Central memory CD4-positive, alpha-beta T cell (primary cell): ENCODE measurements around the gene NDOR1.

ENCODE experiments used
- DNase-seq: peaks from one replicate; pipeline ENCODE4 v3.0.0; 2022

The NDOR1 gene

DNA sequence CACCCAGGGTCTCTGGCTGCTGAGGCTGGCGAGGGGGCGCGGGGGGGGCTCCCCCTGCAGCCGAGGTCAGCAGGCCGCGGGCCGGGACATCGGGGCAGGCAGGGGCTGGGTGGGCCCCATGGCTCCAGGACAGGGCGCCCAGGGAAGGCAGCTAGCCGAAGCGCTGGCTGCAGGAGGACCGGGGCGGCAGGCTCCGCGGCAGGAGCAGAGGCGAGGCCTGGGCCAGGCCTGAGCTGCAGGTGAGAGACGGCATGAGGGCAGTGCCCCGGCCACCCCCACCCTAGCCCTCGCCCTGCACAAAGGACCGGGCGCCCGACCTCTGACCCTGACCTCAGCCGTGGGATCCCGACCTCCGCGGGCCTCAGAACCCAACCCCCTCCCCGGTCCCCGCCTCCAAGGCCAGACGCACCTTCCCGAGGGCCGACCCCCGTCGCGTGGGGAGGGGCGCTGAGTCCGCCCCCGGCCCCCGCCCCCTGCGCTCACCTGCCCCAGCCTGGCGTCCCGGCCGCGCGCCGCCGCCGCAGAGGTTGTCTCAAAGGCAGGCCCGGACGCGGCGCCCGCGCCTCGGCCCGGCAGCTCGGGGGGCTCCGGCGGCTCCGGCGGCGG, 16.1 kb downstream of the NDOR1 start:
- DNase-seq = no peak

DNA sequence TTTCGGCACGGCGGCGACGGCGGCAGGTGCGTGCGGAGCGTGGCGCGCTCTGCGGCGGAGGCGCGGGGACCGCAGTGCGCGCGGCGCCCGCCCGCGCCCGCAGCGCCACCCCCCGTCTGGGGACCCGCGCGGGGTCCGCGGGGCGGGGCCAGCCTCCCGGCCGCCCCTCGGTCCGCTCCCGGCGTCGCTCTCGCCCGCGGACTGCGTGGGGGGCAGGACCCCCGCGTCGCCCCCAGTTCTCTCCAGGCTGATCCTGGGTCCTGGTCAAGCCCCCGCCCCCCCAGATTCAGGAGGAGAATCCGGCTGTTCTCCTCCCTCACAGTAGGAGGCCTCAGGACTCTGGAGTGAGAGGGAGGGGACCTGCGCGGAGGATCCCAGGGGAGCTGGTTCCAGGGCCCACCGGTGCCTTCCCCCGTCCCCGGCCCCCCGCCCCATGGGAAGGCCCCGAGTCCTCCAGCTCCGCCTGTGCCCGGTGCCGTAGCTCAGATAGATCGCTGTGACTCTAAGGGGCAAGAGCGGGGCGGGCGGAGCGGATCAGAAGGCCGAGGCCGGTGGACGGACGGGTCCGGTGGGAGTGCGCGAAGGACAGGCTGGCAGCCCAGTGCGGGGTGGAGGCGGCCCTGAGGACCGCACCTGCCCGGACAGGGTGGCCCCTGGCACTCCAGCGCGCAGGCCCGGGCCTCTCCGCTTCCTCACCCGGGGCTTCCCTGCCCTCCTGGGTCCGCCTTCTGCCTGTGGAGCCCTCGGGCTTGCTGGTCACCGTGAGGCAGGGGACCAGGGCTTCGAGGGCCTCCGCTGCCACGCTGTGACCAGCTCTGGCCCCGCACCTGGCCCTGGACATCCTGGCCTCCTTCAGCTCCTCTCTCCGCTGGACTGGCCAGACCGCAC, 16.9 kb downstream of the NDOR1 start, which contains the start of gene RNF208:
TSS of gene RNF208 (minus strand) at position 51 of the 888 bp plus-strand sequence. CDS start 1,028 bp downstream, outside the sequence.
- no peak for DNase-seq

DNA sequence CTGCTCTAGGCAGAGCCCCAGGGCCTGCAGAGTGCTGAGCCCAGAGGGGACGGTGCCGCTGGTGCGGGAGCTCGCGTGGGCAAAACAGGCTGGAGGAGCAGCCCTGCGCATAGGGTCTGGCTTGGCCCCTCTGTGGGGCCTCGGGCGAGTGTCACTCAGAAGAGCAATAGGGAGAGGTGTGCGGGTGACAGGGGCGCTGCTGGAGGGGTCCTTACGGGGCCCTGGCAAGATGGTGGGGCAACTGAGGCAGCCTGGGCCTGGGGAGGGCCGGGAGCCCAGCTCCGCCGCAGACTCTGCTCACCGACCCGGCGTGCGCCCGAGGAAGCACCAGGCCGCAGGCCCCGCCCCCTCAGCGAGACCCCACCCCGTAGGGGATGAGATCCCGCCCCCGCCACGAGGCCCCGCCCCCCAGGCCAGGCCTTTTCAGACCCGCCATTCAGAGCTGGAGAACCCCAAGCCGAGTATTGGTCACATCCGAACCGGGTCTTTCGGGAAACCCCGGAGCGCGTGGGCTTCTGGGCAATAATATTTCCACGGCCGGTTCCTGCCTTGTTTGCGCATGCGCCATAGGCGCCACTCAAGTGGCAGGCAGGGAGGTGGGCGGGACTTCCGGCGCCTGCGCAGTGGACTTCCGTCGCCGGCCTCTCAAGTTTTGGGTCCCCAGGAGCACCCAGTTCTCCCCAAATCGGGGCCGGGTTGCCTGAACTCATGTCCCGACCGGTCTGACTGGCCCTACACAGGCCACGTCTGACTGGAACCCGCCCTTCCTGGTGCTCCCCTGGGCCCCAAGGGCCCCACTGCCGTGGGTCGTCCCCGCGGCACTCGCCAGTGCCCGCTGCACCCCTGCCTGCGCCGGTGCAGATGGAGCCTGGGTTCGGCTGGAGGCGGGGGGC, 17.8 kb downstream of the NDOR1 start:
- peak; percentile 99 for DNase-seq

- no peak for DNase-seq
Measured at GRCh38 chr9:137224830-137225694, 19.6 kb downstream of the NDOR1 start, which contains the start of gene CYSRT1. CYSRT1 (plus strand) TSS chr9:137225174; CDS start chr9:137225622, 448 bp downstream.

DNA sequence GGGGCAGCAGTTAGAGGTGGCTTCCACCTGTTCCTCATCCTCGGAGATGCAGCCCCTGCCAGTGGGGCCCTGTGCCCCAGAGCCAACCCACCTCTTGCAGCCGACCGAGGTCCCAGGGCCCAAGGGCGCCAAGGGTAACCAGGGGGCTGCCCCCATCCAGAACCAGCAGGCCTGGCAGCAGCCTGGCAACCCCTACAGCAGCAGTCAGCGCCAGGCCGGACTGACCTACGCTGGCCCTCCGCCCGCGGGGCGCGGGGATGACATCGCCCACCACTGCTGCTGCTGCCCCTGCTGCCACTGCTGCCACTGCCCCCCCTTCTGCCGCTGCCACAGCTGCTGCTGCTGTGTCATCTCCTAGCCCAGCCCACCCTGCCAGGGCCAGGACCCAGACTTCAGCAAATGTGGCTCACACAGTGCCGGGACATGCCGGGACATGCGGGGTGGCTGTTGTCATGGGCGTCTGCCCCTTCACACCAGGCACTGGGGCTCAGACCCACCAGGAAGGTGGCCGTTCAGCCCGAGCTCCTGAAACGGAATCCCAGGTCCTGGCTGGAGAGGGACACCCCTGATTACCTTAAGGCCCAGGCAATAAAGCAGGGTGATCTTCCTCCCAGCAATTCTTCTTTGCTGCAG, 20.3 kb downstream of the NDOR1 start:
- no peak for DNase-seq

DNA sequence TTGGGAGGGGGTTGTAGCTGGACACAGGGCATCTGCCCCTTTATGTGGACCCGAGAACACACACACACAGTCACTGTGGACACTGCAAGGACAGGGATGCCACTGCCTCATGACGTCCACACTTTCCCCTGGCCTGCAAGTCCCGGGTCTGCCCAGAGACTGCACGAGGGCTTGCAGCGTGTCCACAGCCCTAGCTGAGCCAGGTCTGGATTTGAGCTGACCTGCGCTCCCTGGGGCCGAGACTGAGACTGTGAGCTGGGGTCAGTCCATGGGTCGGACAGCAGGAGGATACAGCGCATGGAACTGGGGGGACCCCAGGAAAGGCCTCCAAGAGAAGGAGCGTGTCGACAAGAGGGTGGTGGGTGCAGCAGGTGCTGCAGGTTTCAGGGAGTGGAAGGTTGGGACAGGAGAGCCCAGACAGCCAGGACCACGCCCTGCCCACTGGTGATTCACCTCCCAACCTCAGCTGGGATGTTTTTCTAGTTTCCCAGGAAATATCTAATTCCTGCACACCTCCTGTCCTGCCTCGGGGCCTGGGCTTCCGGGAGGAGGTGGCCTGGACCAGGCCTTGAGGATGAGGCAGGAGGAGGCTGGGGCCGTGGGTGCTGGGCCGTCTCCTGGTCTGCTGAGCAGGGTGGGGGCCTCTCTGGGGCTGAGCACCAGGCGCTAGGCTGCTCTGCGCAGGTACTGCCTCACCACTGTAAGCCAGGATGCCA, 21.0 kb downstream of the NDOR1 start:
- no peak for DNase-seq

DNA sequence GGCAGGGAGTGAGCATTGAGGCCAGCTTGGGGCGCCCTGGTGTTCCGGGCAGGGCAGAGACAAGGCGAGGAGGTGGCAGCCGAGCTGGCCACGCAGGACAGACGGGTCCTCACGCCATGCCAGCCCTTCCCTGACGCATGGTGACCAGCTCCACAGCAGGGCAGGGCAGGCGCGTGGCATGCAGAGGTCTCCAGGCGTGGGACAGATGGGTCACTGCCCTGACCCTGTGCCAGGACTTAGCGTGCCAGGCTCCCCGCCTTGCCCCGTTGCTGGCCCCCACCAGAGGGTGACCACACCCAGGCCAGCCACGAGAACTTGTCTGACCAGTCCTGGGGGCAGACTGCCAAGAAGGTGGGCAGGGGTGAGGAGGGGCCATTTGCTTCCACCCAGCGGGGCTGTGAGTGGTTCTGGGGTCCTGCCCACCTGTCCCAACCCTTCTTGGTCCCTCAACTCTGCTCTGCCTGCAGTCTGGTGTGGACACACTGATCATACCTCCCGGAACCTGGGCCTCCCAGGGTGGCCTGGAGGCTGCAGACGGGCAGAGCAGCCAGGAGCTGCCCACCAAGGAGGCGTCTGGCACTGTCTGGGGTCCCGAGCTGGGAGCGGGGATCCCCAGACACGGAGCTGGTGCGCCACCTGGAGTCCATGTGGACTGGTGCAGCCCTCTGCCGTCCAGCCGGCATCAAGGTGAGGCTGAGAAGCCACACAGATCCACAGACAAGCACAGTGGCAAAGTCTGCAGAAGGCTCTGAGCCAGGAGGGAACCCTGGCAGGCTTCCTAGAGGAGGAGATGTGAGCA, 21.8 kb downstream of the NDOR1 start, which contains the start of gene RNF224:
TSS of gene RNF224 (plus strand) at position 449 of the 799 bp plus-strand sequence. CDS start 834 bp downstream, outside the sequence.
- peak; percentile 70 for DNase-seq

DNA sequence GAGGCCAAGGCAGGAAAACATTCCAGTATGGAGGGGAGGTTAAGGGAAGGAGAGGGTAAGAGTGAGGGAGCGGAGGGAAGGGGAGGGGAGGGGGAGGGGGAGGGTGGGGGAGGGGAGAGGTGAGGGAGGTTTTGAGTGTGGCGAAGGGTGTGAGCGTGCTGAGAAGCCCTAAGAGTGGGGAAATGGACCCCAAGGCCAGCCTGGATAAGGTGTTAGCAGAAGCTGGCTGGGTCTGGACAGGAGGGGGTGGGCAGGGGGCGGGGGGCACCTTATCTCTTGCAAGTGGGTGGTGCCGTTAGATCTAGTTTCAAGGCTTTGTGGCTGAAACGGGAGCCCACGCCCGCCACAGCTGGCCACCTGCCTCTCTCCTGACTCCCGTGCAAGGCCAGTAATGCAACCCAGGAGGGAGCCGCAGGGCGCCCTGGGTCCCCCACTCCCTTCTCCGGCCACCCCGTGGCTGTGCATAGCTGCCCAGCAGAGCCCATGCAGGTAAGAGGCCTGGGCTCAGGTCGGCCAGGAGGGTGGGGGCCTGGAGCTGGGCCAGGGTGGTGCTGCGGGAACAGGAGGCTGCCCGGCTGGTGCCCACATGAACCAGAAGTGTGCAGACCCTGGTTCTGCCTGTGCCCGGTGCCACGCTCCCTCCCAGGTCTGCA, 22.5 kb downstream of the NDOR1 start:
- DNase-seq = no peak

GRCh38 chr9:137228506-137228967, 23.0 kb downstream of the NDOR1 start:
- DNase-seq = no peak

DNA sequence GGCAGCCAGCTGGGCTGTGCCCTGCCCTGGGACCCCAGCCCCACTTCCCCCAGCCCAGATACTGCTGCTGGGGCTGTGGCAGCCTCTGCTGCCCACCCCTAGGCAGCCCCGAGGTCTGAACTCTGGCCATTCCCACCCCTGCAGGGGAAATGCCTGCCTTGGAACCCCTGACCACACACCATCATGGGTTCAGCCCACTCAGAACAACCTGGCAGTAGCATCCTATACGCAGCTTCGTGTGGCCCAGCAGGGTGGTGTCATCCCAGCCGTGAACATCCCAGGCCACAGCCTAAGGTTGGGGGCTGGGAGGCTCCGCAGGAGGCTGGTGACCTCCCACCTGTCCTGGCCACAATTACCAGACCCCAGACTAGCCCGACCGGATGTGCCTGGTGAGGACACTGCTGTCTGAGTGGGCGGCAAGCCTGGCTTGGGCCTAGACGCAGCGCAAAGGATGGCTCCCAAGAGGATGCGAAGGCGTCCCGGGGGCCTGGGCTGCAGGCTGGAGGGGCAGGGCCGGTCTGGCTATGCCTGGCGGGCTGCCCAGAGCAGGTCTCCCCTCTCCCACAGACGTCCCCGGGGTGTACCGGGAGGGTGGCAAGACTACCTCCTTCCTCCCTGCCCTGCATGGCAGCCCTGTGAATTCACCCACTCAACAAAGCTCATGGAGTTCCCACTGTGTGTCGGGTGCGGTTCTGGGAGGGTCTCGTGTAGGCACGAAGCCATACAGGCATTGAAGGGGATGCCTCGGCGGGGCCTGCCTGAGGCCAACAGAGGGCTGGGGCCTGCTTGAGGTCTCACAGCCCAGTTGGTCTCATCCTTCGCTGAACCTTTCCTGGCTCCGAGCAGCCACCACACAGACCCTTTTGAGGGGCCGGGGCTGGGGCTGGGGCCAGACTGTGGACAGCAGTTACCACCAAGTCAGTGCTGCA, 23.7 kb downstream of the NDOR1 start:
- DNase-seq = no peak

GRCh38 chr9:137229903-137230704, 24.6 kb downstream of the NDOR1 start:
- DNase-seq = no peak

GRCh38 chr9:137230705-137231371, 25.3 kb downstream of the NDOR1 start, which contains the start of gene SLC34A3:
SLC34A3 (plus strand) TSS chr9:137230901; CDS start chr9:137231703, 802 bp downstream.
- no peak for DNase-seq

GRCh38 chr9:137231372-137232039, 26.0 kb downstream of the NDOR1 start:
- no peak for DNase-seq

GRCh38 chr9:137232101-137232500, 26.6 kb downstream of the NDOR1 start:
- no peak for DNase-seq

GRCh38 chr9:137232510-137232909, 27.0 kb downstream of the NDOR1 start:
- no peak for DNase-seq
